K562 (cell line): ENCODE results near the gene CGNL1. TPM values are rescaled to one million over a fixed set of nuclear protein-coding genes. Genes with fewer than 3 reads are reported as not detected.

Experiments
- ATAC-seq: fragments of 200-7000 bp; cut with Tn5 transposase; 3 replicates; pipeline ENCODE4 v1.9.1; 2020; ENCODE audit warnings: moderate library complexity
- BruUV-seq: library from RNA; stranded (reverse); fragments of 400-500 nt; replicated peaks from 2 replicates; lab custom pipeline; 2021; lab: Mats Ljungman, UMichigan
- CTCF ChIA-PET: fragments of 300-600 bp; formaldehyde crosslinking; extraction: SDS; loops from one replicate; lab custom pipeline; 2021; ENCODE audit warnings: low intra/inter-chr PET ratio; lab: Yijun Ruan, JAX
- POLR2A ChIA-PET: fragments of 300-600, 350-650 bp; sonication (Branson Sonifier 250); formaldehyde crosslinking; extraction: SDS; loops from one replicate; lab custom pipeline; 2021; ENCODE audit warnings: antibody characterized with exemption, inconsistent platforms; lab: Yijun Ruan, JAX
- DNase-seq, 4 experiments: peaks; one replicate each; pipeline versions ENCODE4 v3.0.0 to v3.0.0-alpha.2; 2011 to 2018; ENCODE audit warnings: low spot score in 3 of 4, mixed read lengths in 3 of 4; ENCODE audit errors: extremely low read depth in 1 of 4
- FAIRE-seq: peaks from 2 replicates; lab custom pipeline; 2011; peaks lifted over from hg19 to GRCh38; lab: Jason Lieb, UNC
- H2AFZ ChIP-seq: 2 replicates; pipeline ENCODE4 v1.6.0; 2011; ENCODE audit warnings: low read depth, low read length, control low read depth, inconsistent platforms
- H3K27ac ChIP-seq: fragments of 200-600 bp; 3 replicates; pipeline ENCODE4 v1.8.0; 2011; ENCODE audit warnings: low read depth, mild to moderate bottlenecking, control low read depth, inconsistent platforms, low read length, moderate library complexity, mixed read lengths; ENCODE audit errors: extremely low read depth
- H3K27me3 ChIP-seq, 2 experiments: fragments of 300-600 bp in 1 of 2; 2 replicates in 1 of 2; 3 replicates in 1 of 2; pipeline versions ENCODE4 v1.6.0 to v1.8.0; 2011; ENCODE audit warnings: inconsistent platforms in 2 of 2, low read length in 2 of 2, mild to moderate bottlenecking in 1 of 2, mixed read lengths in 1 of 2, moderate library complexity in 1 of 2; ENCODE audit not compliant: control insufficient read depth in 2 of 2, insufficient read depth in 2 of 2
- H3K36me3 ChIP-seq: fragments of 300-600 bp; 3 replicates; pipeline ENCODE4 v1.8.0; 2011; ENCODE audit warnings: mild to moderate bottlenecking, low read length, inconsistent platforms; ENCODE audit not compliant: control insufficient read depth, insufficient read depth
- H3K4me1 ChIP-seq, 2 experiments: fragments of 200-600 bp in 1 of 2; replicated peaks in 1 of 2; 2 replicates in 1 of 2; 3 replicates in 1 of 2; pipeline versions ENCODE4 v1.5.1 to v1.8.0; 2011; ENCODE audit warnings: inconsistent platforms in 2 of 2, low read length in 2 of 2, mild to moderate bottlenecking in 1 of 2, mixed read lengths in 1 of 2, moderate library complexity in 1 of 2; ENCODE audit not compliant: control insufficient read depth in 2 of 2, insufficient read depth in 2 of 2
- H3K4me2 ChIP-seq: 2 replicates; pipeline ENCODE4 v1.6.1; 2011; ENCODE audit warnings: low read length, control low read depth, inconsistent platforms, mixed read lengths; ENCODE audit not compliant: insufficient read depth
- H3K4me3 ChIP-seq: fragments of 200-600 bp; sonication (generic), shearing (Covaris generic); 2 replicates; pipeline ENCODE4 v1.5.1; 2016; ENCODE audit warnings: control low read depth, inconsistent platforms
- H3K79me2 ChIP-seq: fragments of 200-600 bp; 3 replicates; pipeline ENCODE4 v1.8.0; 2011; ENCODE audit warnings: low read length, inconsistent platforms; ENCODE audit not compliant: control insufficient read depth, insufficient read depth
- H3K9ac ChIP-seq, 2 experiments: 2 replicates each; pipeline versions ENCODE4 v1.6.0 to v1.6.1; 2011; ENCODE audit warnings: low read depth in 2 of 2, low read length in 2 of 2, control low read depth in 1 of 2, inconsistent platforms in 1 of 2, mild to moderate bottlenecking in 1 of 2, mixed read lengths in 1 of 2; ENCODE audit not compliant: insufficient read depth in 1 of 2
- H3K9me1 ChIP-seq: one replicate; pipeline ENCODE4 v1.6.0; 2011; ENCODE audit warnings: inconsistent platforms, mild to moderate bottlenecking, low read length, moderate library complexity; ENCODE audit not compliant: control insufficient read depth, insufficient read depth
- H3K9me3 ChIP-seq: replicated peaks from 2 replicates; pipeline ENCODE4 v1.5.1; 2011; ENCODE audit warnings: low read depth, low read length, inconsistent platforms; ENCODE audit not compliant: control insufficient read depth, insufficient read depth
- H4K20me1 ChIP-seq: replicated peaks from 2 replicates; pipeline ENCODE4 v1.6.1; 2011; ENCODE audit warnings: low read length, inconsistent platforms, mixed read lengths; ENCODE audit not compliant: control insufficient read depth, insufficient read depth
- ATF3 ChIP-seq, 2 experiments: fragments of 450-650 bp in 1 of 2; sonication (generic) in 1 of 2; formaldehyde crosslinking in 1 of 2; IDR thresholded peaks in 1 of 2; conservative IDR thresholded peaks in 1 of 2; 2 replicates each; pipeline versions ENCODE4 v1.6.1 to v1.8.1; 2016 to 2023; ENCODE audit warnings: mild to moderate bottlenecking in 2 of 2, moderate library complexity in 2 of 2, inconsistent platforms in 1 of 2, missing genetic modification reagents in 1 of 2
- CXXC5 ChIP-seq: fragments of 250-450 bp; sonication (Bioruptor Pico); IDR thresholded peaks from 2 replicates; pipeline ENCODE4 v1.8.0; 2022; ENCODE audit warnings: inconsistent platforms, mild to moderate bottlenecking, moderate library complexity
- FOS ChIP-seq: IDR thresholded peaks from 3 replicates; pipeline ENCODE4 v1.6.1; 2011; ENCODE audit not compliant: insufficient read length; ENCODE audit errors: extremely low read depth
- HDAC6 ChIP-seq: IDR thresholded peaks from 2 replicates; pipeline ENCODE4 v1.6.1; 2012; ENCODE audit warnings: low read depth, mild to moderate bottlenecking, control low read depth, inconsistent platforms, low read length, moderate library complexity
- HMG20B ChIP-seq: fragments of 250-450 bp; sonication (Bioruptor Pico); IDR thresholded peaks from 2 replicates; pipeline ENCODE4 v1.5.0; 2021; ENCODE audit warnings: mild to moderate bottlenecking
- HMGXB4 ChIP-seq: sonication (generic); formaldehyde crosslinking; IDR thresholded peaks from 2 replicates; pipeline ENCODE4 v1.8.1; 2023; ENCODE audit warnings: mild to moderate bottlenecking, missing genetic modification reagents
- MBD2 ChIP-seq: sonication (generic); IDR thresholded peaks from 2 replicates; pipeline ENCODE4 v1.6.1; 2016; ENCODE audit warnings: low read depth, borderline replicate concordance
- NELFE ChIP-seq: IDR thresholded peaks from 2 replicates; pipeline ENCODE4 v1.6.1; 2011; ENCODE audit warnings: mild to moderate bottlenecking; ENCODE audit not compliant: insufficient read depth, insufficient read length
- RBBP5 ChIP-seq: fragments of 200-600 bp; sonication (generic); IDR thresholded peaks from 2 replicates; pipeline ENCODE4 v1.6.1; 2012; ENCODE audit warnings: borderline replicate concordance, mild to moderate bottlenecking, low read length, control low read depth, inconsistent platforms; ENCODE audit not compliant: insufficient read depth, poor library complexity, severe bottlenecking
- SMC3 ChIP-seq: conservative IDR thresholded peaks from 2 replicates; pipeline ENCODE4 v1.6.1; 2011; ENCODE audit warnings: low read depth, low read length, improper control_type of control experiment; ENCODE audit not compliant: insufficient read depth
- SP2 ChIP-seq: IDR thresholded peaks from 2 replicates; pipeline ENCODE4 v1.6.1; 2011; ENCODE audit warnings: mild to moderate bottlenecking, low read depth, low read length, moderate library complexity; ENCODE audit not compliant: poor library complexity, severe bottlenecking; ENCODE audit errors: extremely low read depth
- TEAD4 ChIP-seq, 2 experiments: sonication (generic) in 1 of 2; formaldehyde crosslinking in 1 of 2; IDR thresholded peaks; 2 replicates each; pipeline versions ENCODE4 v1.6.1 to v1.8.0; 2012 to 2022; ENCODE audit warnings: borderline replicate concordance in 1 of 2, inconsistent platforms in 1 of 2, low read length in 1 of 2, mild to moderate bottlenecking in 1 of 2, missing genetic modification reagents in 1 of 2
- ZMIZ1 ChIP-seq, 2 experiments: fragments of 150-350 bp in 1 of 2; IDR thresholded peaks; 2 replicates each; pipeline ENCODE4 v1.6.1; 2012 to 2016; ENCODE audit warnings: low read depth in 2 of 2, low read length in 2 of 2, mild to moderate bottlenecking in 1 of 2, moderate library complexity in 1 of 2
- ZNF175 ChIP-seq: fragments of 200-800 bp; sonication (Bioruptor generic); IDR thresholded peaks from 2 replicates; pipeline ENCODE4 v1.6.1; 2016; ENCODE audit warnings: low read depth, mild to moderate bottlenecking, missing genetic modification characterization, missing compliant biosample characterization
- ZNF282 ChIP-seq: sonication (generic); formaldehyde crosslinking; IDR thresholded peaks from 2 replicates; pipeline ENCODE4 v1.8.1; 2023; ENCODE audit warnings: missing genetic modification reagents
- WGBS: fragments of 100-300 bp; shearing (Covaris generic); methylation state at CpG from one replicate; pipeline ENCODE4 v1.1.6; 2016; ENCODE audit warnings: low coverage, mixed read lengths; ENCODE audit not compliant: insufficient coverage; ENCODE audit errors: missing lambda C conversion rate; 5-methylcytosine and 5-hydroxymethylcytosine counted together
- in situ Hi-C: fragments of 300-500 bp; cut with MboI; formaldehyde crosslinking; loops from 4 replicates; pipeline ENCODE4 v1.15.0; 2018; ENCODE audit warnings: inconsistent platforms, mixed read lengths
- intact Hi-C: fragments of 100-400 bp; cut with micrococcal nuclease; formaldehyde crosslinking; loops from 2 replicates; pipeline ENCODE4 v1.14.2; 2022
- polyA plus RNA-seq, 8 experiments: library from polyadenylated mRNA; depleted of rRNA in 4 of 8; stranded (reverse) in 5 of 8; unstranded in 3 of 8; fragments of >200 nt; fragmentation: Nextera tagmentation in 2 of 8; fragmentation: Illumina TruSeq in 1 of 8; extraction: Ambion mirVana in 2 of 8; extraction: Trizol in 1 of 8; gene quantifications; 2 replicates each; pipeline versions ENCODE4 v1.2.1 to v1.2.3, GENCODE V29; 2011 to 2014; ENCODE audit warnings: inconsistent platforms in 1 of 8, missing spikeins in 1 of 8
- total RNA-seq, 7 experiments: library from RNA; depleted of rRNA in 6 of 7; stranded (reverse); fragments of >200 nt in 6 of 7; fragmentation: Illumina TruSeq in 2 of 7; extraction: Trizol in 2 of 7; gene quantifications; 2 replicates each; pipeline versions ENCODE4 v1.2.1 to v1.2.3, GENCODE V29; 2011 to 2021; ENCODE audit warnings: low replicate concordance in 1 of 7

CGNL1 gene
- total and polyA plus RNA-seq, 9 of the 15 experiments (the other 6 are each of a cell fraction or from before 2014, with no cell fraction given): 0.01 to 0.07 TPM; not detected in 7

GRCh38 chr15:57334257-57334656 lies 42.0 kb upstream of the CGNL1 start:
- in situ Hi-C loops: no loop called here
- BruUV-seq: no TSS peak
- peak; percentile 51 for FAIRE-seq
- peak; percentile 65 to 73 (median 69) for DNase-seq
- POLR2A ChIA-PET: interaction anchor here (0.5 to 0.9 kb wide), 2 partner anchors 186 to 416 kb away, joined by 3 read pairs; no protein-coding TSS in a partner anchor
- CTCF ChIA-PET: interaction anchor here (0.8 kb wide), 1 partner anchor 857 kb away, joined by 3 read pairs; no protein-coding TSS in a partner anchor
- no peaks in the 10 kb centered on the region for H3K27me3 ChIP-seq
- no peaks in the 10 kb centered on the region for H3K79me2 ChIP-seq
- no peaks in the 10 kb centered on the region for H4K20me1 ChIP-seq
- H3K9me3 ChIP-seq: no peaks in the 10 kb centered on the region
- peak overlapping the region; percentile 46; the same call in 1 of the 3 replicates for H3K27ac ChIP-seq
- H3K4me1 ChIP-seq: peaks cover 39 to 42% of the 10 kb centered on the region in 2 experiments
- WGBS: 21% methylated on average over 11 of the region's 12 CpGs
- H3K9me1 ChIP-seq: no peaks in the 10 kb centered on the region
- peak overlapping the region; percentile 33; the same call in 1 of the 2 replicates for H3K4me2 ChIP-seq
- peak overlapping the region in 1 of 2 experiments; percentile 77; a peak in 2 of 4 replicates for H3K9ac ChIP-seq
- no peaks in the 10 kb centered on the region for H3K36me3 ChIP-seq
- ATAC-seq: peak; percentile 57
- H3K4me3 ChIP-seq: no peak overlapping the region
- H2AFZ ChIP-seq: peak overlapping the region; percentile 91
- intact Hi-C loops: no loop called here
- TF ChIP-seq HDAC6 (no peak), ZNF175 (CRISPR knock-in tag) (no peak), NELFE (no peak), ZNF282 (no peak), FOS (peak; percentile 17), HMGXB4 (no peak), CXXC5 (CRISPR knock-in tag) (peak; percentile 35), SMC3 (no peak), ZMIZ1 (IDR thresholded peaks at IDR 0.05; ENCODE audit: low read depth in 2 of 2, low read length in 2 of 2) (no peak), ATF3 (IDR thresholded peaks at IDR 0.05) (peak; percentile 85), ATF3 (CRISPR knock-in tag; conservative IDR thresholded peaks at IDR 0.05) (no peak), SP2 (no peak), HMG20B (CRISPR knock-in tag) (no peak), TEAD4 (IDR thresholded peaks at IDR 0.05; ENCODE audit: low read length) (no peak), TEAD4 (CRISPR knock-in tag; IDR thresholded peaks at IDR 0.05; ENCODE audit: borderline replicate concordance) (no peak), MBD2 (0 out of 2 replicates have a peak, but pooled peaks have one; percentile 26), RBBP5 (no peak)
